PC-3 (cell line): Measurements from ENCODE around the gene BLNK.

Experiments used
- EZH2 ChIP-seq: fragments of 300-600 bp; sonication (generic); IDR thresholded peaks from one replicate; pipeline ENCODE4 v1.6.1; 2017; ENCODE audit warnings: antibody characterized with exemption, mild to moderate bottlenecking, low read length; ENCODE audit not compliant: unreplicated experiment
- EZH2phosphoT487 ChIP-seq: fragments of 300-600 bp; sonication (generic); IDR thresholded peaks from 2 replicates; pipeline ENCODE4 v1.6.1; 2018; ENCODE audit warnings: mild to moderate bottlenecking, antibody characterized with exemption, low read length, borderline replicate concordance
- TF ChIP-seq, protein P1 (sequence below): fragments of 300-600 bp; sonication (generic); conservative IDR thresholded peaks from 2 replicates; pipeline ENCODE4 v1.5.1; 2017; ENCODE audit warnings: antibody characterized with exemption, low read depth, mild to moderate bottlenecking, low read length

DNA sequence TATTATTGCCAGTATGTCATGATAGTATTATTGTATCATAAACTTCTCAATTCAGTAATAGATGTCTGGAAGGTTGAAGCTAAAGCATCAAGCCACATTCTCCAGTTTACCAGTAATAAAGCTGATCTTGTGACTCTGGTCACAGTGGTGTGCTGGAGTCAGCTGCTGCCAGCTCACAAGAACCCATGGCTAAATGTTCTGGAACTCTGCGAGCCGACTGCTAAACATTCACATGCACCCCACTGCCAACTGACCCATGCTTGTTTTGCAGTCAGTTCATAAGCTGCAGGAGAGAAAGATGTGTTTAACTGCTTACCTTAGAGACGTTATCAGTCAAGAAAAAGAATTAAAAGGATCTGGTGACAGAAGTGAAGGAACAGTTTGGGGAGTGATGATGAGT lies 27.0 kb upstream of the BLNK start:
- TF ChIP-seq EZH2: no peak
- TF ChIP-seq, protein P1, sequence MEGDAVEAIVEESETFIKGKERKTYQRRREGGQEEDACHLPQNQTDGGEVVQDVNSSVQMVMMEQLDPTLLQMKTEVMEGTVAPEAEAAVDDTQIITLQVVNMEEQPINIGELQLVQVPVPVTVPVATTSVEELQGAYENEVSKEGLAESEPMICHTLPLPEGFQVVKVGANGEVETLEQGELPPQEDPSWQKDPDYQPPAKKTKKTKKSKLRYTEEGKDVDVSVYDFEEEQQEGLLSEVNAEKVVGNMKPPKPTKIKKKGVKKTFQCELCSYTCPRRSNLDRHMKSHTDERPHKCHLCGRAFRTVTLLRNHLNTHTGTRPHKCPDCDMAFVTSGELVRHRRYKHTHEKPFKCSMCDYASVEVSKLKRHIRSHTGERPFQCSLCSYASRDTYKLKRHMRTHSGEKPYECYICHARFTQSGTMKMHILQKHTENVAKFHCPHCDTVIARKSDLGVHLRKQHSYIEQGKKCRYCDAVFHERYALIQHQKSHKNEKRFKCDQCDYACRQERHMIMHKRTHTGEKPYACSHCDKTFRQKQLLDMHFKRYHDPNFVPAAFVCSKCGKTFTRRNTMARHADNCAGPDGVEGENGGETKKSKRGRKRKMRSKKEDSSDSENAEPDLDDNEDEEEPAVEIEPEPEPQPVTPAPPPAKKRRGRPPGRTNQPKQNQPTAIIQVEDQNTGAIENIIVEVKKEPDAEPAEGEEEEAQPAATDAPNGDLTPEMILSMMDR: no peak
- no peak for TF ChIP-seq EZH2phosphoT487
